Hematopoietic multipotent progenitor cell treated with erythropoietin and hydrocortisone succinate and interleukin-3 and kit ligand, for 8 days (in vitro differentiated cells): ENCODE results near the gene SPAG8.

Experiments
- DNase-seq: peaks from one replicate; pipeline ENCODE4 v3.0.0-alpha.2; 2015

Gene SPAG8

GRCh38 chr9:35839926-35840325 lies 27.9 kb upstream of the SPAG8 start:
- DNase-seq = no peak

GRCh38 chr9:35836595-35836994 lies 24.5 kb upstream of the SPAG8 start:
- no peak for DNase-seq

DNA sequence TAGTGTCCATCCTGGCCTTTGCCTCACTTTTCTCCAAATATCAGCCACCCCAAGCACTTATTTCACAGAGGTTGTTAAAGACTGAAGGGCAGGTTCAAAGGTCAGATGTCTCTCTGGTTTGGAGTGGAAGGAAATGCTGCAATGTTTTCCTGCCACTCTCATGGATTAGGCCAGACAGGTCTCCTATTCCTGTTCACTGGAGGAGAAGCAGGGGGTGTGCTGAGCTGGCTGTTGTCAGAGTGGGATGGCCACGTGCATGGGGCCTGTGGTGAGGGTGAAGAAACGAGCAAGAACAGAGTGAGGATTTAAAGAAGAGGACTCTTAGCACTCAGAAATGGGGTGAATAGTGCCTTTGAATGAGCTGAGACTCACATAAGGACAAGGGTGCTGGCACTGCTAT lies 23.7 kb upstream of the SPAG8 start:
- DNase-seq = no peak

GRCh38 chr9:35835216-35835632 lies 23.2 kb upstream of the SPAG8 start:
- peak; percentile 49 for DNase-seq

DNA sequence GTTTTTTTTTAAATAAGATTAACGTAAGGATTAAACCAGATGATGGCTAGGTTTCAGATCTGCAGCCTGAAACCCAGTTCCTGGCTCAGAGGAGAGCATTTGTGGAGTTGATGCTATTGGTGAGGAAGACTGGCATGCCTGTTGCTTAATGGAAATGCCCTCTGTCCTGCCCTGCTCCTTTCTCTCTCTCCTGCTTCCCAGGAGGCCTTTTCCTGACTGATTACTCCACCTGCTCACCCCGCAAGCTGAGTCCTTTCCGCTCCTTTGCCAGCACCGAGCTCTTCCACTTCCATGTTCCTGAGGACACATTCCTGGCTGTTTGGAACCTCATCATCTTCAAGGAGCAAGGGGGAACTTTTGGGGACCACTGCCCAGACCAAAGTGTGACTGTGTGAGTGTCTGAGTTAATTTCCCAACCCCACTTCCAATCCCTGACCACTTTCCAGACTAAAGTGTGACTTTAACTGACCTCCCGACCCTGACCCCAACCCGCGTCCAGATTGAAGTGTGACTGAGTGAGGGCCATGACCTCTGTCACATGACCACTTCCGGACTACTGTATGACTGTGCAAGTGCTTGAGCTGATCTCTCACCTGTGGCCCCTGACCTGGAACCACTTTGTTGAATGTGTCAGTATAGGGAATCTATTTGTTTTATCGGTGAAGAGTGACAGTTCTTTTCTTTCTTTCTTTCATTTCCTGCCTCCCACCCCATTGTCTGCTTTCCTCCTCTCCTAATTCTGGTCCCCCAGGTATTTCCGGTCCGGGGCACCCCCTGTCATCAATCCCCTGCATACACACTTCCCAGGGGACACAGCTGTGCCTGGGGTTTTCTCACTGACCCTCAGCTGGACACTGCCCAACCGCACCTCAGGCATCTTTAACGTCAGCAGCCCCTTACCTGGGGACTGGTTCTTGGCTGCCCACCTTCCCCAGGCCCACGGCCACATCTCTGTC lies 22.5 kb upstream of the SPAG8 start:
- DNase-seq = no peak

DNA sequence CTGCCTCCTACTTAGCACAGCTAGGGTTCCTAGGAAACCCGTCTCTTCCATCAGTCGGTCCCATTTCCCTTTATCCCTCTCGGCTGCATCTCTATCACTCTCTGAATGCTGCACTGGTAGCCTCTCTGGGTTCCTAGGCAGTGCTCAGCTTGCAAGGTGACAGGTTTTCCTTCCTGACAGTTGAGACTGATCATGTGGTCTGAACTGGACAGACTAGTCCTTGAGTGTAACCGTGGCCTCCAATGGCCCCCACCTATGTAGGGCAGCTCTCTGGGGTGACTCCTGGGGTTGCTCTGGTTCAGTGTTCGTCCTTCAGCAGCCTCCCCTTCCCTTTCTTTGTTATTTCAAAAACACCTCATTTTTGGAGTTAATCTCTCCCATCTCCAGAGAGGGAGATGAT lies 20.8 kb upstream of the SPAG8 start:
- DNase-seq = no peak

DNA sequence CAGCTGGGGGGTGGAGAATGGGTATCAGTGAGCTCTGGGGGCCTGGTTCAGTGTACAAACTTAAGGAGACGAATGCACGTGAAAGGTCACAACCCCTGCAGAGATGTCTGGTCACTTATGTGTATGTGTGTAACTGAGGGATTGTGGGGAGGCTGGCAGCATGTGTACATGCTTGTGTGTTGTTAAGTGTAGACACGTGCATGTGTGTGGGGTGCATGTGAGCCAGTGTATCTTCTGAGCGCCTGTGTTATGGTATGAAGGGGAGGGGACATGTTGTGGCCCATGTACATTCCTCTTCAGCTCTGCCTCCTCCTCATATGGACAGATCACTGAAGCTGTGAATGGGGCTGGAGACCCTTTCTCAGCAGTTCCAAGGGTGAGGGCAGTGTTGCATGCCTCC lies 19.0 kb upstream of the SPAG8 start:
- no peak for DNase-seq

GRCh38 chr9:35829764-35830096 lies 17.7 kb upstream of the SPAG8 start:
- DNase-seq = no peak

DNA sequence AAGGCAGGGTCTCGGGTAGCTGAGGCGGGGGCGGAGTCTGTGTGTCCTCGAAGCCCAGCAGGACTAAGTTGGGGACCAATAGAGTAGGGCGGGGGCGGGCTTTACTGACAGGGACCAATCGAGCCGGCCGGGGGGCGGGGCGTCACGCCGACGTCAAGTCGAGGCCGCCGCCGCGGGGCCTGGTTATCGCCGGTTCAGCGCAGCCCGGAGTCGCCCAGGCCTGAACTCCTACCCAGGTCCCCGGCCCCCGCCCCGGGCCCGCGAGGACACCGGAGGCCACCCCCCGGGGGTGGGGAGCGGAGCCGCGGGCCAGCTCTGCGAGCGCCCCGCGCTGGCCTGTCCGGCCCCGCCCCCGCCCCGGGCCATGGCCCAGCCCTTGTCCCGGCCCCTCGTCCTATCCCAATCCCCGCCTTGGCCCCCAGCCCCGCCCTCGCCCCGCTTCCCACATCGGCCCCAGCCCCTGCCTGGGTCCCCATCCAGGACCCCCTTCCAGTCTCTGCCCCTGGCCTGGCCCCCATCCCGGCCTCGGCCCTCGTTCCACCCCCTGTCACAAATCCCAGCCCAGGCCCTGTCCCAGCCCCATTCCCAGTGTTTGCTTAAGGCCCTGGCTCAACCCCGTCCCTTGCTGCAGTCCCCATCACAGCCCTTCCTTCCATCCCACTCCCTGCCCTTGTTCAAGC lies 17.2 kb upstream of the SPAG8 start, which contains the start of gene TMEM8B:
Gene TMEM8B (plus strand): TSS at position 145 of the 680 bp plus-strand sequence. CDS start 220 bp downstream, at position 365.
- peak; percentile 88 for DNase-seq

- no peak for DNase-seq
Observed at GRCh38 chr9:35828716-35829083, 16.6 kb upstream of the SPAG8 start, which contains the start of gene FAM221B. Gene FAM221B (minus strand): TSS chr9:35828732. CDS start chr9:35826161, 2,571 bp downstream.

GRCh38 chr9:35827486-35827885 lies 15.4 kb upstream of the SPAG8 start:
- no peak for DNase-seq

DNA sequence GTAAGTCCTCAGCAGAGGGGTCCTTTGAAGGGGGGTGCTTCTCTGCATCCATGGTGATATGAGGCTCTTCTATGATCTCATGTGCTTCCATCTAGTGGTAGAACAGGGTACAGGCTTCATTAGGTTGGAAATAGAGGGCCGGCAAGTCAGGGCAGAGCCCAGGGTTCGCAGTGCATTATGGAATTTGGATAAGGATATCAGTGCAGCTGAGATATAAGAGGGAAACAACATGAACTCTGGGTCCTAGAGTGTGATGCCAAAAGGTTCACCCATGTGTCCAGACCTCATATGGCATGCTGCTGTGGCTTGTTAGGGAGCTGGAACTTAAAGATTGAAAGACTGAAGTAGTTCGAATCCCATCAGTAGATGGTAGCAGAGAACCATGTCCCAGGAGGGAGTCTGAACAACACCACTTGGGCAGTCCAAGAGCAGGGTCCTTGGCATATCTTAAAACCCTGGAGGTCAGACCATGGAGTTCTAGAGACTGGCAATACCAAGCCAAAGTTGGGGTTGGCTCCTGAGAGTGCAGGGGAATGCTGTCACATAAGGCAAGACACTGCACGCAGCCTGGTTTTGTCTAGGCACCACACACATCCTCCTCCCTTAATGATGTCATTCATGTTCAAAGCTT lies 14.1 kb upstream of the SPAG8 start:
- DNase-seq = peak; percentile 80

GRCh38 chr9:35822926-35823325 lies 10.9 kb upstream of the SPAG8 start:
- no peak for DNase-seq

DNA sequence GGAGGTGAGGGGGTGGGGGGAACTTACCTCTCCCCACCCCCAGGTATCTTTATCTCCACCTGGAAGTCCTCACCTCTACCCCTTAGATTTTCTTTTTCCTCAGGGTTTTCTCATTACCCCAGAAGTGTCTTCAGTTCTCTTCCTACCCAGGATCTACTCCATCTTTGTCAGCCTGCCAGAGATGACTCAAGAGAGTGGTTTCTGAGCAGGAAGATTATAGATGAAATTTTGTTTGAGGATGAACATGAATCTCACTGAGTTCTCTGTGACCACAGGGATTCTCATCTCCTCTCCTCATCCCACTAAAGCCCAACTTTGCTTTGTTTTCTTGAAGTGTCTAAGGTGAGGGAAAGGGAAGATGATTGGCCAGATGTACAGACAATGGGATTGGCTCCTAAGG lies 8.0 kb upstream of the SPAG8 start:
- no peak for DNase-seq

DNA sequence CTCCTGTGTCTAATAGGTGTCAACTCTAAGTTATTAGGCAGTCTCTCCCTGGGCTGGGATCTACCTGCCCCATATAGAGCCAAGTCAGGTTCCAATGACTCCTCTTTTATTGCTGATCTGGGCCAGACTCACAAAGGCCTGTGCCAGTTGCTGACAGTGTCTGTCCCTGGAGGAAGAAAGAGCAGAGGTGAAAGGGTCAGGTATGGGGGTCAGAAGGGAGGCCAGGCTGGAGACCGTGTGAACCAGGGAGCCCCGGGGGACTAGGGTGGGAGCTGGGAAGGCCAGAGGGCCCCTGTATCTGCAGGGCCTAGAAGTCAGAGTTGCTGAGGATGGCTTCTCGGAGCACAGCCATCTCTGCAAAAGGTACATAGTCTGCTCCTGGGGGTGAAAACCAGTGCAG lies 6.3 kb upstream of the SPAG8 start:
- DNase-seq = no peak

GRCh38 chr9:35816708-35817107 lies 4.6 kb upstream of the SPAG8 start:
- no peak for DNase-seq

GRCh38 chr9:35814841-35815543 lies 2.9 kb upstream of the SPAG8 start, which contains the start of gene HINT2:
Gene HINT2 (minus strand): TSS chr9:35815042. CDS start chr9:35814979, 63 bp downstream.
- peak; percentile 99 for DNase-seq

- DNase-seq = peak; percentile 69
Observed at GRCh38 chr9:35814106-35814840, 2.2 kb upstream of the SPAG8 start.

- DNase-seq = peak; percentile 75
Observed at GRCh38 chr9:35813434-35814105, 1.5 kb upstream of the SPAG8 start.

DNA sequence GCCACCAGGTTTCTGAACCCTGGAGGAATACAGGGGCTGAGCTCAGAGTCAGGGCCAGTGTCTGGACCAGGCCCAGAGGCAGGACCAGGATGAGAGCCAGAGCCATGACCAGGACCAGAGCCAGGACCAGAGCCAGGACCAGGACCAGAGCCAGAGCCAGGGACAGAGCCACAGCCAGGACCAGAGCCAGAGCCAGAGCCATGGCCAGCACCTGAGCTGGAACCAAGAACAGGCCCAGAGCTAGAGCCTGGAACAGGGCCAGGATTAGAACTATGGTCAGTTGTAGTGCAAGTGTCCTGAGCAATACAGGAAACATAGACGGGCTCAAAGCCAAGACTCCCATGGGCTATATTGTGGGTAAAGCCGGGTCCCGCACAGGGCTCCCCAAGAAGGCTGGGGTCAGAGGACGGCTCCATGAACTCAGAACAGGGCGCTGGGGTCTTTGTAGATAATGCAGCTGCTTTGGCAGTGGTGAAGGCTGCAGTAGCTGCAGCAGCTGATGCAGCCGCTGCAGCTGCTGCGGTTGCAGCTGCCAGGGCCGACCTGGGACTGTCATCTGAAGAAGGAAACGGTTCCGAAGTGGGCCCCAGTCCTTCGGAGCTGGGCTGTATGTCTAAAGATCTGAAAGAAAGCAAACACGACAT lies 559 bp downstream of the SPAG8 start:
- DNase-seq = no peak

DNA sequence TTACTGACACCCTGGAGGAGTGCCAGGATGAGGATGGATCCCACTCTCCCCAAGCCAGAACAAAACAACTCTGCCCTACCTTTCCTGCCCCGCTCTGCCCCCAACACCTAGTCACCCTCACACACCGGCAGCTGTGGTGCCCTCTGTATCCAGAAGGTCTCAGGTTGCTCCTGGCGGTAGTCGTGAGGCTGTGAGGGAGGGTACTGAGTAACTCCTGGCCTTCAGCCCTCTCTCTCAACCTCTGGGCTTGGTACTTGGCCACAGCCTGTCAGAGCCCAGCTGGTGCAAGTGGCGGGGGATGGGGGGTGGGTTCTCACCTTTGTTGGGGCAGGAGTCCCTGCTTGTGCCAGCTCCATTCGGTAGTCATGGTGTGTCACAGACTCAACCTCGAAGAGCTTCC lies 1.9 kb downstream of the SPAG8 start:
- no peak for DNase-seq
